GM12801 (cell line): ENCODE data around the gene ITGB3.

Experiments used
- TF ChIP-seq, protein P1 (sequence below): IDR thresholded peaks from one replicate; pipeline ENCODE4 v1.5.1; 2011; ENCODE audit warnings: control low read depth; ENCODE audit not compliant: insufficient read length; ENCODE audit errors: extremely low read depth

ITGB3 gene

DNA sequence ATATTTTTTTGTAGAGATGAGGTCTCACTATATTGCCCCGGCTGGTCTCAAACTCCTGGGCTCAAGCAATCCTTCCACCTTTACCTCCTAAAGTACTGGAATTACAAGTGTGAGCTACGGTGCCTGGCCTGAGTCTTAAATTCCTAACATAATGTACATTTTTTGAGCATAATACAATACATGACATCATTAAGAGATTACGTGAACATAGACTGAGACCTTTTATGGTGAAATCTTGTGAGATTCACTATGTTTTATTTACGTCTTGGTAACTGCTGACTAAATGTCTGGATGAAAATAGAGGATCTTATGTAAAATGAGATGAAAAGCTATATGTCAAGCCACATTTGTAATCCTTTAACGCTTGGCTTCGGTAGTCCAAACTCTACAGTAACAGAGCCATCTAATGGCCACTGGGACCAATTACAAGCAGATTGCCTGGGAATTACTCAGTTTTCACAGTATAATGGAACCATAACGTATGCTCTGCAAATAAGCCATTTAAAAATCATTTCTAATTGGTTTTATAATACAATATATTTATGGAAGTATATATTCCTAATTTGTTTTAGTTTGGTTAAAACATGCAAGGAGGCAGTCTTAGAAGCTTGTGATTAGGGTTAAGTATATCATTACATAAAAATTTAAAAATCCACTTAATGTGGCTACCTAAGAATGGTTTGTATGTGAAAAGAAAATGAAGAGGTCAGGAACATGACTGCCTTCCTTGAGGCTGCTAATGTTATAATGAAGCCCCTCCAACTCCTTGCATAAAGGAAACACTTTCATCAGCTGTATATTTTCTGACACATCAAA, 62.0 kb downstream of the ITGB3 start:
- TF ChIP-seq, protein P1, sequence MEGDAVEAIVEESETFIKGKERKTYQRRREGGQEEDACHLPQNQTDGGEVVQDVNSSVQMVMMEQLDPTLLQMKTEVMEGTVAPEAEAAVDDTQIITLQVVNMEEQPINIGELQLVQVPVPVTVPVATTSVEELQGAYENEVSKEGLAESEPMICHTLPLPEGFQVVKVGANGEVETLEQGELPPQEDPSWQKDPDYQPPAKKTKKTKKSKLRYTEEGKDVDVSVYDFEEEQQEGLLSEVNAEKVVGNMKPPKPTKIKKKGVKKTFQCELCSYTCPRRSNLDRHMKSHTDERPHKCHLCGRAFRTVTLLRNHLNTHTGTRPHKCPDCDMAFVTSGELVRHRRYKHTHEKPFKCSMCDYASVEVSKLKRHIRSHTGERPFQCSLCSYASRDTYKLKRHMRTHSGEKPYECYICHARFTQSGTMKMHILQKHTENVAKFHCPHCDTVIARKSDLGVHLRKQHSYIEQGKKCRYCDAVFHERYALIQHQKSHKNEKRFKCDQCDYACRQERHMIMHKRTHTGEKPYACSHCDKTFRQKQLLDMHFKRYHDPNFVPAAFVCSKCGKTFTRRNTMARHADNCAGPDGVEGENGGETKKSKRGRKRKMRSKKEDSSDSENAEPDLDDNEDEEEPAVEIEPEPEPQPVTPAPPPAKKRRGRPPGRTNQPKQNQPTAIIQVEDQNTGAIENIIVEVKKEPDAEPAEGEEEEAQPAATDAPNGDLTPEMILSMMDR, result no peak

DNA sequence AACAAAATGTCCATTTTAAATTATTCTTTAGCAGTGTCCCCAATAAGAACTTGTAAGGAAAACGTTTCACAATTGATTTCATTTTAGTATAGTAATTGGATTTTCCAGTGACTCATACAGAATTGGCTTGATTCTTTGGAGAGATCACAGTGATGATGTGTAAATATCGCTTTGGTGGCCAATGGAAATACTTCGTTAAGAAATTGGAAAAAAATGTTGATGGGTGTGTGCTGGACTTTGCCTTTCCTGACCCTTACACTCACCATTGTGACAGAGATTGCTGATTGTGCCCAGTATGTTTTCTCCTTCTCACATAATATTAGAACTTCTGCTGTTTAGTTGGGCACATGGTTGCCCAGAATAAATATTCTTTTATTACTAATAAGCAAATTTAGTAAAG, 62.7 kb downstream of the ITGB3 start:
- TF ChIP-seq, protein P1, result no peak

DNA sequence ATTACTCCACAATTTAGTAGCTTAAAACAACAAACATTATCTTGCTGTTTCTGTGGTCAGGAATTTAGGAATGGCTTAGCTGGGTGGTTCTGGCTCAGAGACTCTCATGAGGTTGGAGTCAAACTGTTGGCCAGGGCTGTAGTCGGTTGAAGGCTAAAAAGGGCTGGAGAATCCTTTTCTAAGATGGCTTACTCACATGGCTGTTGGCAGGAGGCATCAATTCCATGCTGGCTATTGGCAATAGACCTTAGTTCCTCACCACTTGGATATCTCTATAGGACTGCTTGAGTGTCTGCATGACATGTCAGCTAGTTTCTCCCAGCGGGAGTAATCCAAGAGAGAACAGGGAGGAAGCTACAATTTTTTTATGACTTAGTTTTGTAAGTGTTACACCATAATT, 63.5 kb downstream of the ITGB3 start:
- TF ChIP-seq, protein P1, result no peak

DNA sequence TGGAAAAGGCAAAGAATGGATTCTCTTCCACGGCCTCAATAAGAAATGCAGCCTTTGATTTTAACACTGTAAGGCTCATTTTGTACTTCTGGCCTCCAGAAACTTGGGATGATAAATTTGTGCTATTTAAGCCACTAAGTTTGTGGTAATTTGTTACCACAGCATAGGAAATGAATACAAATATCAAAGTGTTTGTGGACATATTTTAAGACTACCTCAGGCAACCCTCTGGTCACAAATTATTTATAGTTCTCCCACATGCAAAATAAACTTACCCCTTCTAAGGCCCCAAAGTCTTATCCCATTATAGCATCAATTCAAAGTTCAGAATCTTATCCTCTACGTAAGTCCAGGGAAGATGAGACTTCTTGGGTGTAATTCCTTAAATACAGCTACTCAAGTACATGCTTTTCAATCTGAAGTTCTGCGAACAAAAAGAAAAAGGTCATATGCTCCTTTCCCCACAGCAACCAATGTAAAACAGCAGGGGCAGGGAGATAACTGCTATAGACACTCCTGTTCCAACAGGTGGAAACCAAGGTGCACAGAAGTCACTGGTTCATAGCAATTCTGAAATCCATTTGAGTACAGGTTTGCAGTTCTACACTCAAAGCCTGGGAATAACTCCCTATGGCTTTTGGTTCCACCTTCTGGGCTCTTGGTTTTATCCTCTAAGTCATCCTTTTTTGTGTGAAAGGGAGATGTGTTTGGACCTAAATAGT, 64.7 kb downstream of the ITGB3 start:
- TF ChIP-seq, protein P1, result no peak

DNA sequence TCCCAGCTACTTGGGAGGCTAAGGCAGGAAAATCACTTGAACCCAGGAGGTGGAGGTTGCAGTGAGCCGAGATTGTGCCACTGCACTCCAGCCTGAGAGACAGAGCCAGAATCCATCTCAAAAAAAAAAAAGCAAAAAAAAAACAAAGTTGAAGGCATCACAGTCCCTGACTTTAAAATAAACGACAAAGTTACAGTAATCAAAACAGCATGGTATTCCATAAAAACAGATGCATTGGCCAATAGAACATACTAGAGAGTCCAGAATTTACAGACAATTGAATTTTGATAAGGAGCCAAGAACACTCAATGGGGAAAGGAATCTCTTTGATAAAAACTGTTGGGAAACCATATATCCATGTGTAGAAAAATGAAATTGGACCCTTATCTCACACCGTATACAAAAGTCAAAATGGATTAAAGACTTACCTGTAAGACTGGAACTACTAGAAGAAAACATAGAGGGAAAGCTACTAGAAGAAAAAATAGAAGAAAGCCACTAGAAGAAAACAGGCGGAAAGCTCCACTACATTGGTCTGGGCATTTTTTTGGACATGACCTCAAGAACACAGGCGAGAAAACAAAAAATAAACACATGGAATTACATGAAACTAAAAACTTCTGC, 67.4 kb downstream of the ITGB3 start:
- TF ChIP-seq, protein P1, result no peak

DNA sequence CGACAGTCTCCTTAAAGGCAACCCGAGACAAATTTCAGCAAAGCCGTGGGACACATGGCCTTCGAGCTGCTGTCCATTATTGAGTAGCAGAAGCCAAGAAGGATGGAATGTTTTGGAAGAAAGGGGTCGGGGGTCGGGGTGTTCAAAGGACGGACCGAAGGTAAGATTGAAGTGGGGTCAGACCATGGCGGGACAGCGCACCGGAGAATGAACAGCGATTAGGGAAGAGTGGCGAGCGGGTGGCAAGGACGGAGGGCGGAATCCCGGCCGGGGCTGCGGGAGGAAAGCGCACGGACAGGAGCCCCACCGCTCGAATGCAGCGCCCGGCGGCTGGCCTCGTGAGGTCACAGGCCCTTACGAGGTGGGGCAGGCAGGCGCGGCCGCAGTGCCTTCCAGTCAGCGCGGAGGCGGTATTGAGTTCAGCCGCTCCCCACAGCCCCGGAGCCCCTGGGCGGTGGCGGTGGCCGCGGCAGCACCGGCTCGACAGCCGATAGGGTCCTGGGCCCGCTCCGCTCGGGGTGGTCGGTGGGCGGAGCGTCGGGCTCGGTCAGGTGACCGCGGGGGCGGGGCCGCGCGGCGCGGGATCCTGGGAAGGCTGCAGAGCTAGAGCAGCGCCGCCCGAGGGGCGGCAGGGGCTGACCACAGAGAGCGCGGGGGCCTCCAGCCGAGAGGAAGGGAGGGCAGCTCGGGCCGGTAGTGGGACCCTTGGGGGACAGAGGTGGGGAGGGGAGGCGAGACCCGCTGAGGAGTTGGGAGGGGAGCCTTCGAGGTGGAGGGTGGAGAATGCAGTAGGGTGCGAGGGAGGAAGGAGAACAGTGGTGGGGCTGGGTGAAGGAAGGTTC, 70.0 kb downstream of the ITGB3 start, which contains the start of gene EFCAB13:
EFCAB13 (plus strand) TSS at position 574 of the 842 bp plus-strand sequence. CDS start 4,399 bp downstream, outside the sequence.
- TF ChIP-seq, protein P1, result no peak
